Measurements from ENCODE around the gene DPY30.
"Not testable (repeated sequence)": the region's sequence is repeated elsewhere in the genome, so short reads cannot be mapped to it uniquely, and the experiment has no call there.

The DPY30 gene

DNA sequence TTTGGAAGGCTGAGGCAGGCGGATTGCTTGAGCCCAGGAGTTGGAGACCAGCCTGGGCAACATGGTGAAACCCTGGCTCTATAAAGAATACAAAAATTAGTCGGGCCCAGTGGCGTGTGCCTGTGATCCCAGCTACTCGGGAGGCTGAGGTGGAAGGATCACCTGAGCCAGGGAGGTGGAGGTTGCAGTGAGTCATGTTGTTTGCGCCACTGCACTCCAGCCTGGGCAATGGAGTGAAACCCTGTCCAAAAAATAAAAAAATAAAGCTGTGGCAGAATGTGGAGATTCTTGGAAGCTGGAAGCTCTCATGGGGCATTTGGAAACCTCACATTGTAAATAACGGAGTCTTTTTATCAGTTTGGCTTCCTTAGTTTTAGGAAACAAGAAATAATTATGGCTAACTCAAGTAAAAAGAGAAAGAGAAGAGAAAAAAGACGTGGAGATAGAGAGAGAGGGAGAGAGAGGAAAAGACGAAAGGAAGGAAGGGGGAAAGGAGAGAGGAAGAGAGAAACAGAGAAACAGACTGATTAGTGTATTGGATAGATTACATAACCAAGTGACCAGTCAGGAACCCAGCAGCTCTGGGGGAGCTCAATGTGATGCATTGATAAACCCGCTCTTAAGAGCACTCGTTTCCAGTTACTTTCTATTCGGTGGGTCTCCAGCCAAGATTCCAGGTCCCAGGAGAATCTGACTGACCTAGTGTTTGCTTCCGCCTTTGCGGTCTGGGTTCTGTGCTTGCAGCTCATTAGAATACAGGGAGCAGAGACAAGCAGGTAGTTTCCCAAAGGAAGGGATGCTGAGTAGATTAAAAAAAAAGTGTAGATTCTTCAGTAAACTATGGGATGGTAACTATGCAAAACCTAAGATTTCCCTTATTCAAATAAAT, 22.6 kb upstream of the DPY30 start:
- TF ChIP-seq, protein P1, sequence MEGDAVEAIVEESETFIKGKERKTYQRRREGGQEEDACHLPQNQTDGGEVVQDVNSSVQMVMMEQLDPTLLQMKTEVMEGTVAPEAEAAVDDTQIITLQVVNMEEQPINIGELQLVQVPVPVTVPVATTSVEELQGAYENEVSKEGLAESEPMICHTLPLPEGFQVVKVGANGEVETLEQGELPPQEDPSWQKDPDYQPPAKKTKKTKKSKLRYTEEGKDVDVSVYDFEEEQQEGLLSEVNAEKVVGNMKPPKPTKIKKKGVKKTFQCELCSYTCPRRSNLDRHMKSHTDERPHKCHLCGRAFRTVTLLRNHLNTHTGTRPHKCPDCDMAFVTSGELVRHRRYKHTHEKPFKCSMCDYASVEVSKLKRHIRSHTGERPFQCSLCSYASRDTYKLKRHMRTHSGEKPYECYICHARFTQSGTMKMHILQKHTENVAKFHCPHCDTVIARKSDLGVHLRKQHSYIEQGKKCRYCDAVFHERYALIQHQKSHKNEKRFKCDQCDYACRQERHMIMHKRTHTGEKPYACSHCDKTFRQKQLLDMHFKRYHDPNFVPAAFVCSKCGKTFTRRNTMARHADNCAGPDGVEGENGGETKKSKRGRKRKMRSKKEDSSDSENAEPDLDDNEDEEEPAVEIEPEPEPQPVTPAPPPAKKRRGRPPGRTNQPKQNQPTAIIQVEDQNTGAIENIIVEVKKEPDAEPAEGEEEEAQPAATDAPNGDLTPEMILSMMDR (IDR thresholded peaks at IDR 0.05; ENCODE audit: low read depth, low read length), result no peak
- peak; percentile 75 to 79 for DNase-seq (ENCODE audit: low read depth in 2 of 2)
- H3K4me3 ChIP-seq (replicated peaks in 1 of 2; ENCODE audit: low read depth in 2 of 2, low read length in 2 of 2), result peak overlapping the region; percentile 66 to 82

DNA sequence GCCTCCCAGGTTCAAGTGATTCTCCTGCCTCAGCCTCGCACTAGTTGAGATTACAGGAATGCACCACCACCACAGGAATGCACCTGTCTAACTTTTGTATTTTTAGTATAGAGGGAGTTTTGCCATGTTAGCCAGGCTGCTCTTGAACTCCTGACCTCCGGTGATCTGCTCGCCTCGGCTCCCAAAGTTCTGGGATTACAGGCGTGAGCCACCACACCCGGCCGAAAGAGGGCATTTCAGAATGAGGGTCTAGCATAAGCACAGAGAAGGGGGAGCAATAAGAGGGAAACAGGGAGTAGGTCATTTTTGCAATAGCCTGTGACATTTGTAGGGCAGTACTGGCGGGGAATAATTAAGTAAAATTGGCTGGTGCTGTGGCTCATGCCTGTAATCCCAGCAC, 21.8 kb upstream of the DPY30 start:
- TF ChIP-seq, protein P1 (IDR thresholded peaks at IDR 0.05; ENCODE audit: low read depth, low read length), result no peak
- no peak for DNase-seq (ENCODE audit: low read depth in 2 of 2)
- H3K4me3 ChIP-seq (replicated peaks in 1 of 2; ENCODE audit: low read depth in 2 of 2, low read length in 2 of 2), result no peak overlapping the region

DNA sequence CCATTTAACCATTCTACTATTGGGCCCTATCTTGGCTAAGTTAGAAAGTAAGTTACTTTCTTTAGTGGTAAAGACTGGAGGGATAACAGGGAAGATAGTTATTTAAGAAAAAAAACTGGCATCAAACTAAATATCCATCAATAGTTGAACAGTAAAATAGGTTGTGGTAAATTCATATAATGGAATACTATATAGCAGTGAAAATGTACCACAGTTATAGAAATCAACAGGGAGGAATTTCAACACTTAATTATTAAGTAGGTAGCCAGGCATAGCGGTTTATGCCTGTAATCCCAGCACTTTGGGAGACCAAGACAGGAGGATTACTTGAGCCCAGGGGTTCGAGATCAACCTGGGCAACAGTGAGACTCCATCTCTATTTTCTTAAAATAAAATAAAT, 20.7 kb upstream of the DPY30 start:
- TF ChIP-seq, protein P1 (IDR thresholded peaks at IDR 0.05; ENCODE audit: low read depth, low read length), result no peak
- DNase-seq (ENCODE audit: low read depth in 2 of 2), result no peak

GRCh38 chr2:32058130-32058529, 18.5 kb upstream of the DPY30 start:
- TF ChIP-seq, protein P1 (IDR thresholded peaks at IDR 0.05; ENCODE audit: low read depth, low read length), result no peak
- peak in 1 of 2 donors; percentile 53 for DNase-seq (ENCODE audit: low read depth in 2 of 2)
- H3K4me3 ChIP-seq (replicated peaks in 1 of 2; ENCODE audit: low read depth in 2 of 2, low read length in 2 of 2), result no peak overlapping the region

More for the DNA sequence above, 20.7 kb upstream of the DPY30 start:
- H3K4me3 ChIP-seq (replicated peaks in 1 of 2; ENCODE audit: low read depth in 2 of 2, low read length in 2 of 2), result no peak overlapping the region

DNA sequence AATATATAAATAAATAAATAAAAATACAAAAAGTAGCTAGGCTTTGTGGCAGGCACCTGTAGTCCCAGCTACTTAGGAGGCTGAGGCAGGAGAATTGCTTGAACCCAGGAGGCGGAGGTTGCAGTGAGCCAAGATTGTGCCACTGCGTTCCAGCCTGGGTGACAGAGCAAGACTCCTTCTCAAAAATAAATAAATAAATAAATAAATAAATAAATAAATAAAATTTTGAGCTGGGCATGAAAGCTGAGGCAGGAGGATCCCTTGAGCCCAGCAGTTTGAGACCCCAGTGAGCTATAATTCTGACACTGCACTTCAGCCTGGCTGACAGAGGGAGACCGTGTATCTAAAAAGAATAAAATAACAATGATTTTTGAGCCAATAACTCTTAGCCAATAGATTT, 15.0 kb upstream of the DPY30 start:
- not testable (repeated sequence) for DNase-seq (ENCODE audit: low read depth in 2 of 2); H3K4me3 ChIP-seq (replicated peaks in 1 of 2; ENCODE audit: low read depth in 2 of 2, low read length in 2 of 2)

DNA sequence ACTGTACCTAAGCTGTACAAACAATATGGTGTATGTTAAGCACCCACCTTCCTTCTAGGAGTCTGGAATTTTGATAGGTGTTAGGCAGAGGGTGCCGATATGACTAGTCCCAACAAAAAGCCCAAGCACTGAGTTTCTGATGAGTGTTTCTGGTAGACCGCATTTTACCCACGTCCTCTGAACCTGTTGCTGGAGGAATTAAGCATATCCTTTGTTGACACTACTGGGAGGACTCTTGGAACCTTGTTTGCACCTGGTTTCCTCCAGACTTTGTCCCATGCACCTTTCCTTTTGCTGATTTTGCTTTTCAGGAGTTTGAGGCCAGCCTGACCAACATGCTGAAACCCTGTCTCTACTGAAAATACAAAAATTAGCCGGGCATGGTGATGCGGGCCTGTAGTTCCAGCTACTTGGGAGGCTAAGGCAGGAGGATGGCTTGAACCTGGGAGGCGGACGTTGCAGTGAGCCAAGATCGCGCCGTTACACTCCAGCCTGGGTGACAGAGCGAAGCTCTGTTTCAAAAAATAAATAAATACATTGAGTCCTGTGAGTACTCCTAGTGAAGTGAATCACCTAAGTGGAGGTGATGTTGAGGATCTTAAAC, 12.3 kb upstream of the DPY30 start:
- no peak overlapping the region for H3K4me3 ChIP-seq (replicated peaks in 1 of 2; ENCODE audit: low read depth in 2 of 2, low read length in 2 of 2)
- TF ChIP-seq, protein P1 (IDR thresholded peaks at IDR 0.05; ENCODE audit: low read depth, low read length), result no peak
- DNase-seq (ENCODE audit: low read depth in 2 of 2), result no peak

DNA sequence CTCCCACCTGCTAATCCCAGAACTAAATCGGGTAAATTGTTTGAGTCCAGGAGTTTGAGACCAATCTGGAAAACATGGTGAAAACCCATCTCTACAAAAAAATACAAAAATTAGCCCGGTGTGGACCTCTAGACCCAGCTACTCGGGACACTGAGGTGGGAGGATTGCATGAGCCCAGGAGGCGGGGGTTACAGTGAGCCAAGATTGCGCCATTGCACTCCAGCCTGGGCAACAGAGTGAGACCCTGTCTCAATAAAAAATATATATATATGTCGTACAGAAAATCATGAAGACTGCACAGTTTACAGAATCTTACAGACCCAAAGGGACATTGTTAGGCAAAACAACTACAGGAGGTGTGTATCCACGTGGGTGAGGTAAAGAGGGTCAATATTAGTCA, 4.0 kb upstream of the DPY30 start:
- no peak for DNase-seq (ENCODE audit: low read depth in 2 of 2)

DNA sequence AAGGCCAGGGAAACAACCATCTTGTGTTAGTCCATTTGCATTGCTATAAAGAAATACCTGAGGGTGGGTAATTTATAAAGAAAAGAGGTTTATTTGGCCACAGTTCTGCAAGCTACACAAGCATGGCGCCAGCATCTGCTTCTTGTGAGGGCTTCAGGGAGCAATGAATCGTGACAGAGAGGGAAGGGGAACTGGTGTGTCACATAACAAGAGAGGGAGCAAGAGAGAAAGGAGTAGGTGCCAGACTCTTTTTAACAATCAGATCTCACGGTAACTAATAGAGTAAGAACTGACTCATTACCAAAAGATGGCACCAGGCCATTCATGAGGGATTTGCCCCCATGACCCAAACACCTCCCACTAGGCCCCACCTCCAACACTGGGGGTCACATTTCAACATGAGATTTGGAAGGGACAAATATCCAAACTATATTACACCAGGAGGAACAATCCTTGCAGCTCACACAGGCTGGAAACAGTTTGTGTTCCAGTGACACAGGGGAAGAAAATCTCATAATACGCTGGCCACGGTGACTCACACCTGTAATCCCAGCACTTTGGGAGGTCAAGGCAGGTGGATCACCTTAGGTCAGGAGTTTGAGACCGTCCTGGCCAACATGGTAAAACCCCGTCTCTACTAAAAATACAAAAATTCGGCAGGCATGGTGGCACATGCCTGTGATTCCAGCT, 5.3 kb downstream of the DPY30 start:
- peak; percentile 3 to 38 for DNase-seq (ENCODE audit: low read depth in 2 of 2)
- H3K4me3 ChIP-seq (replicated peaks in 1 of 2; ENCODE audit: low read depth in 2 of 2, low read length in 2 of 2), result not testable (repeated sequence)

More for the DNA sequence above, 4.0 kb upstream of the DPY30 start:
- TF ChIP-seq, protein P1 (IDR thresholded peaks at IDR 0.05; ENCODE audit: low read depth, low read length), result no peak
- no peak overlapping the region for H3K4me3 ChIP-seq (replicated peaks in 1 of 2; ENCODE audit: low read depth in 2 of 2, low read length in 2 of 2)

GRCh38 chr2:32018789-32019482, 20.7 kb downstream of the DPY30 start:
- H3K4me3 ChIP-seq (replicated peaks in 1 of 2; ENCODE audit: low read depth in 2 of 2, low read length in 2 of 2); DNase-seq (ENCODE audit: low read depth in 2 of 2): not testable (repeated sequence)

All from cardiac fibroblast (primary cell).